ENCODE data around the gene RDM1. TPM values are rescaled to one million over a fixed set of nuclear protein-coding genes. Genes with fewer than 3 reads are reported as not detected.

Gene RDM1
- polyA plus RNA-seq, 3 donors, result not detected

GRCh38 chr17:35969558-35970380 lies 39.2 kb upstream of the RDM1 start:
- peak; percentile 92 for TF ChIP-seq CTCF (IDR thresholded peaks at IDR 0.05)
- no peaks in the 10 kb centered on the region for H4K20me1 ChIP-seq (ENCODE audit: insufficient read depth, low read length)
- H2AFZ ChIP-seq (ENCODE audit: insufficient read depth, low read depth, low read length, poor library complexity, severe bottlenecking), result no peak overlapping the region
- no peaks in the 10 kb centered on the region for H3K27me3 ChIP-seq (ENCODE audit: control insufficient read depth in 2 of 2, insufficient read depth in 2 of 2, low read length in 2 of 2)
- H3K36me3 Mint-ChIP-seq, result no peaks in the 10 kb centered on the region
- peaks cover 6% of the 10 kb centered on the region for H3K4me1 Mint-ChIP-seq
- no peak overlapping the region for H3K4me2 ChIP-seq (replicated peaks; ENCODE audit: extremely low read depth, low read length, poor library complexity, severe bottlenecking)
- no peaks in the 10 kb centered on the region for H3K9me3 Mint-ChIP-seq
- H3K9ac ChIP-seq (ENCODE audit: insufficient read depth, low read length, poor library complexity, severe bottlenecking), result no peak overlapping the region
- H3K4me1 ChIP-seq (ENCODE audit: control insufficient read depth in 1 of 2, insufficient read depth in 2 of 2, low read length in 2 of 2), result no peaks in the 10 kb centered on the region
- peak overlapping the region in 3 of 7 donors; percentile 32 to 46 (median 43) for H3K27ac Mint-ChIP-seq
- H3K27me3 Mint-ChIP-seq (ENCODE audit: low read depth in 3 of 3), result peaks cover 5 to 7% (median 6%) of the 10 kb centered on the region in 3 donors
- peak; percentile 56 to 71 (median 70) for DNase-seq
- no peaks in the 10 kb centered on the region for H3K79me2 ChIP-seq (ENCODE audit: insufficient read depth, low read length)
- H3K4me3 ChIP-seq (replicated peaks in 1 of 3; ENCODE audit: low read depth in 2 of 3, low read length in 3 of 3), result no peak overlapping the region
- intact Hi-C loops (cut with micrococcal nuclease), result loop anchor here (2.0 to 10.0 kb wide), 4 partner anchors 178 to 515 kb away; partner anchors contain the start of gene ZNHIT3 (in 1 of the 2)
- H3K36me3 ChIP-seq (replicated peaks in 1 of 2; ENCODE audit: control insufficient read depth in 1 of 2, insufficient read depth in 2 of 2, low read length in 2 of 2), result no peaks in the 10 kb centered on the region
- H3K27ac ChIP-seq (ENCODE audit: low read depth in 1 of 2, low read length in 2 of 2), result no peak overlapping the region
- WGBS (ENCODE audit: insufficient coverage), result 38% methylated on average over 5 of the region's 8 CpGs
- no peak overlapping the region for H3K4me3 Mint-ChIP-seq
- H3K9me3 ChIP-seq (replicated peaks in 1 of 2; ENCODE audit: control insufficient read depth in 1 of 2, insufficient read depth in 1 of 2, low read length in 2 of 2), result no peaks in the 10 kb centered on the region

GRCh38 chr17:35968520-35969054 lies 38.0 kb upstream of the RDM1 start:
- Mint-ChIP-seq H3K27me3 (ENCODE audit: low read depth in 3 of 3) (peaks cover 6 to 10% (median 8%) of the 10 kb centered on the region in 3 donors), H3K4me3 (no peak overlapping the region), H3K36me3 (no peaks in the 10 kb centered on the region), H3K9me3 (no peaks in the 10 kb centered on the region), H3K27ac (peak overlapping the region in 2 of 7 donors; percentile 20 to 42), H3K4me1 (peaks cover 6% of the 10 kb centered on the region)
- Histone ChIP-seq H3K27ac (ENCODE audit: low read depth in 1 of 2, low read length in 2 of 2) (no peak overlapping the region), H3K27me3 (ENCODE audit: control insufficient read depth in 2 of 2, insufficient read depth in 2 of 2, low read length in 2 of 2) (no peaks in the 10 kb centered on the region), H3K79me2 (ENCODE audit: insufficient read depth, low read length) (no peaks in the 10 kb centered on the region), H4K20me1 (ENCODE audit: insufficient read depth, low read length) (no peaks in the 10 kb centered on the region), H3K4me1 (ENCODE audit: control insufficient read depth in 1 of 2, insufficient read depth in 2 of 2, low read length in 2 of 2) (no peaks in the 10 kb centered on the region), H3K4me3 (replicated peaks in 1 of 3; ENCODE audit: low read depth in 2 of 3, low read length in 3 of 3) (no peak overlapping the region), H3K9me3 (replicated peaks in 1 of 2; ENCODE audit: control insufficient read depth in 1 of 2, insufficient read depth in 1 of 2, low read length in 2 of 2) (no peaks in the 10 kb centered on the region), H3K36me3 (replicated peaks in 1 of 2; ENCODE audit: control insufficient read depth in 1 of 2, insufficient read depth in 2 of 2, low read length in 2 of 2) (no peaks in the 10 kb centered on the region), H2AFZ (ENCODE audit: insufficient read depth, low read depth, low read length, poor library complexity, severe bottlenecking) (no peak overlapping the region), H3K4me2 (replicated peaks; ENCODE audit: extremely low read depth, low read length, poor library complexity, severe bottlenecking) (no peak overlapping the region), H3K9ac (ENCODE audit: insufficient read depth, low read length, poor library complexity, severe bottlenecking) (no peak overlapping the region)
- DNase-seq, result no peak
- no peak for TF ChIP-seq CTCF (IDR thresholded peaks at IDR 0.05)
- WGBS (ENCODE audit: insufficient coverage), result 83% methylated on average over 7 of the region's 10 CpGs
- intact Hi-C loops (cut with micrococcal nuclease), result loop anchor here (2.0 to 5.0 kb wide), 2 partner anchors 179 to 180 kb away; no protein-coding TSS in a partner anchor

Data from CD14-positive monocyte (primary cell).